ENCODE results near the gene ZNF75A.

- TF ChIP-seq FOXK1 (CRISPR knock-in tag; IDR thresholded peaks at IDR 0.05; ENCODE audit: borderline replicate concordance), result no peak
- no peak for TF ChIP-seq FUS (optimal IDR thresholded peaks at IDR 0.05; ENCODE audit: low read depth, low read length)
- no peak for TF ChIP-seq MAFF (IDR thresholded peaks at IDR 0.05; ENCODE audit: low read length)
- TF ChIP-seq EZH2 (IDR thresholded peaks at IDR 0.05; ENCODE audit: borderline replicate concordance, low read depth, low read length), result no peak
- TF ChIP-seq CEBPB (tag; IDR thresholded peaks at IDR 0.05), result peak; percentile 63
- no peak for TF ChIP-seq TRIM28 (IDR thresholded peaks at IDR 0.05)
Observed at GRCh38 chr16:3259836-3260235, 45.5 kb upstream of the ZNF75A start.
